K562 (cell line): ENCODE results near the gene STXBP5L. TPM values are rescaled to one million over a fixed set of nuclear protein-coding genes. Genes with fewer than 3 reads are reported as not detected.

Experiments
- CHD2 ChIP-seq: IDR thresholded peaks from 2 replicates; pipeline ENCODE4 v1.6.1; 2011; ENCODE audit warnings: low read depth, low read length
- FOXA1 ChIP-seq: fragments of 450-650 bp; IDR thresholded peaks from 2 replicates; pipeline ENCODE4 v1.6.1; 2016; ENCODE audit warnings: mild to moderate bottlenecking, borderline replicate concordance
- JUN ChIP-seq, 2 experiments: sonication (generic) in 1 of 2; formaldehyde crosslinking in 1 of 2; IDR thresholded peaks; 2 replicates each; pipeline versions ENCODE4 v1.6.1 to v1.8.0; 2012 to 2022; ENCODE audit warnings: borderline replicate concordance in 2 of 2, mild to moderate bottlenecking in 2 of 2, improper control_type of control experiment in 1 of 2, low read depth in 1 of 2, low read length in 1 of 2, missing genetic modification reagents in 1 of 2
- PHF21A ChIP-seq: fragments of 450-650 bp; IDR thresholded peaks from 2 replicates; pipeline ENCODE4 v1.6.1; 2017; ENCODE audit warnings: low read depth, borderline replicate concordance
- SMARCA5 ChIP-seq: fragments of 450-650 bp; IDR thresholded peaks from 2 replicates; pipeline ENCODE4 v1.6.1; 2016
- ZNF3 ChIP-seq: fragments of 250-450 bp; sonication (Bioruptor Pico); IDR thresholded peaks from 2 replicates; pipeline ENCODE4 v1.5.0; 2021; ENCODE audit warnings: mild to moderate bottlenecking, moderate library complexity
- polyA plus RNA-seq, 8 experiments: library from polyadenylated mRNA; depleted of rRNA in 4 of 8; stranded (reverse) in 5 of 8; unstranded in 3 of 8; fragments of >200 nt; fragmentation: Nextera tagmentation in 2 of 8; fragmentation: Illumina TruSeq in 1 of 8; extraction: Ambion mirVana in 2 of 8; extraction: Trizol in 1 of 8; gene quantifications; 2 replicates each; pipeline versions ENCODE4 v1.2.1 to v1.2.3, GENCODE V29; 2011 to 2014; ENCODE audit warnings: inconsistent platforms in 1 of 8, missing spikeins in 1 of 8
- total RNA-seq, 7 experiments: library from RNA; depleted of rRNA in 6 of 7; stranded (reverse); fragments of >200 nt in 6 of 7; fragmentation: Illumina TruSeq in 2 of 7; extraction: Trizol in 2 of 7; gene quantifications; 2 replicates each; pipeline versions ENCODE4 v1.2.1 to v1.2.3, GENCODE V29; 2011 to 2021; ENCODE audit warnings: low replicate concordance in 1 of 7
- TF ChIP-seq, protein P1 (sequence below): fragments of 450-650 bp; IDR thresholded peaks from 2 replicates; pipeline ENCODE4 v1.6.1; 2018; ENCODE audit warnings: mild to moderate bottlenecking, low read depth; ENCODE audit not compliant: partially characterized antibody
- TF ChIP-seq, protein P2 (sequence below): fragments of 450-650 bp; IDR thresholded peaks from 2 replicates; pipeline ENCODE4 v1.6.1; 2014; ENCODE audit warnings: low read depth, mild to moderate bottlenecking, moderate library complexity, borderline replicate concordance
- TF ChIP-seq, protein P3 (sequence below): fragments of 200-800 bp; sonication (Bioruptor generic); IDR thresholded peaks from 2 replicates; pipeline ENCODE4 v1.6.1; 2017; ENCODE audit warnings: missing genetic modification characterization, missing compliant biosample characterization
- TF ChIP-seq, protein P4 (sequence below): fragments of 250-450 bp; sonication (Bioruptor Pico); IDR thresholded peaks from 2 replicates; pipeline ENCODE4 v1.4.0; 2020

Gene STXBP5L
- total and polyA plus RNA-seq, 9 of the 15 experiments (the other 6 are each of a cell fraction or from before 2014, with no cell fraction given), result 0.03 to 0.04 (median 0.03) TPM; not detected in 6

DNA sequence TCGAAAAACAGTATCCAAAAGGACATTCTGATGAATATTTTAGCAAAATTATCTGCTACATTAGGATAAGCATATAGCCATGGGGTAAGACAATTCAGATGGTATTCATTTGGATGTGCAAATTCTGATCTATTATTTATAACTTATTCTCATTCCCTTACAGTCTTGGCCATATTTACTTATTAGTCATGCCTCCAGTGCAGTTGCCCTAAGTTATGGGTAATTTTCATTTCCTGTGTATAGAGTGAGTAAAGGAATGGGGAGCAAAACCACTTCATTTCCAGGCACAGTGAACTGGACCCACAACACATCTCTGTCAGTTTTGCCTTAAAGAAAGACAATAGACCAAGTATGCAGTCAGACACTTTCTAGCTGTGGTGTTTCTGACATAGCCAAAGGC is 503.5 kb downstream of the STXBP5L start (continued):
- TF ChIP-seq CHD2, result no peak
- no peak for TF ChIP-seq JUN (IDR thresholded peaks at IDR 0.05; ENCODE audit: borderline replicate concordance, low read depth, low read length)
- TF ChIP-seq JUN (CRISPR knock-in tag; IDR thresholded peaks at IDR 0.05; ENCODE audit: borderline replicate concordance), result no peak
- TF ChIP-seq, protein P1, sequence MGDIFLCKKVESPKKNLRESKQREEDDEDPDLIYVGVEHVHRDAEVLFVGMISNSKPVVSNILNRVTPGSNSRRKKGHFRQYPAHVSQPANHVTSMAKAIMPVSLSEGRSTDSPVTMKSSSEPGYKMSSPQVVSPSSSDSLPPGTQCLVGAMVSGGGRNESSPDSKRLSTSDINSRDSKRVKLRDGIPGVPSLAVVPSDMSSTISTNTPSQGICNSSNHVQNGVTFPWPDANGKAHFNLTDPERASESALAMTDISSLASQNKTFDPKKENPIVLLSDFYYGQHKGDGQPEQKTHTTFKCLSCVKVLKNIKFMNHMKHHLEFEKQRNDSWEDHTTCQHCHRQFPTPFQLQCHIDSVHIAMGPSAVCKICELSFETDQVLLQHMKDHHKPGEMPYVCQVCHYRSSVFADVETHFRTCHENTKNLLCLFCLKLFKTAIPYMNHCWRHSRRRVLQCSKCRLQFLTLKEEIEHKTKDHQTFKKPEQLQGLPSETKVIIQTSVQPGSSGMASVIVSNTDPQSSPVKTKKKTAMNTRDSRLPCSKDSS, result no peak
- TF ChIP-seq, protein P2, sequence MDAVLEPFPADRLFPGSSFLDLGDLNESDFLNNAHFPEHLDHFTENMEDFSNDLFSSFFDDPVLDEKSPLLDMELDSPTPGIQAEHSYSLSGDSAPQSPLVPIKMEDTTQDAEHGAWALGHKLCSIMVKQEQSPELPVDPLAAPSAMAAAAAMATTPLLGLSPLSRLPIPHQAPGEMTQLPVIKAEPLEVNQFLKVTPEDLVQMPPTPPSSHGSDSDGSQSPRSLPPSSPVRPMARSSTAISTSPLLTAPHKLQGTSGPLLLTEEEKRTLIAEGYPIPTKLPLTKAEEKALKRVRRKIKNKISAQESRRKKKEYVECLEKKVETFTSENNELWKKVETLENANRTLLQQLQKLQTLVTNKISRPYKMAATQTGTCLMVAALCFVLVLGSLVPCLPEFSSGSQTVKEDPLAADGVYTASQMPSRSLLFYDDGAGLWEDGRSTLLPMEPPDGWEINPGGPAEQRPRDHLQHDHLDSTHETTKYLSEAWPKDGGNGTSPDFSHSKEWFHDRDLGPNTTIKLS, result no peak
- TF ChIP-seq SMARCA5, result no peak
- TF ChIP-seq, protein P3, sequence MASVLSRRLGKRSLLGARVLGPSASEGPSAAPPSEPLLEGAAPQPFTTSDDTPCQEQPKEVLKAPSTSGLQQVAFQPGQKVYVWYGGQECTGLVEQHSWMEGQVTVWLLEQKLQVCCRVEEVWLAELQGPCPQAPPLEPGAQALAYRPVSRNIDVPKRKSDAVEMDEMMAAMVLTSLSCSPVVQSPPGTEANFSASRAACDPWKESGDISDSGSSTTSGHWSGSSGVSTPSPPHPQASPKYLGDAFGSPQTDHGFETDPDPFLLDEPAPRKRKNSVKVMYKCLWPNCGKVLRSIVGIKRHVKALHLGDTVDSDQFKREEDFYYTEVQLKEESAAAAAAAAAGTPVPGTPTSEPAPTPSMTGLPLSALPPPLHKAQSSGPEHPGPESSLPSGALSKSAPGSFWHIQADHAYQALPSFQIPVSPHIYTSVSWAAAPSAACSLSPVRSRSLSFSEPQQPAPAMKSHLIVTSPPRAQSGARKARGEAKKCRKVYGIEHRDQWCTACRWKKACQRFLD, result no peak
- TF ChIP-seq ZNF3 (CRISPR knock-in tag), result no peak
- TF ChIP-seq FOXA1, result no peak
- TF ChIP-seq PHF21A, result no peak
- TF ChIP-seq, protein P4, sequence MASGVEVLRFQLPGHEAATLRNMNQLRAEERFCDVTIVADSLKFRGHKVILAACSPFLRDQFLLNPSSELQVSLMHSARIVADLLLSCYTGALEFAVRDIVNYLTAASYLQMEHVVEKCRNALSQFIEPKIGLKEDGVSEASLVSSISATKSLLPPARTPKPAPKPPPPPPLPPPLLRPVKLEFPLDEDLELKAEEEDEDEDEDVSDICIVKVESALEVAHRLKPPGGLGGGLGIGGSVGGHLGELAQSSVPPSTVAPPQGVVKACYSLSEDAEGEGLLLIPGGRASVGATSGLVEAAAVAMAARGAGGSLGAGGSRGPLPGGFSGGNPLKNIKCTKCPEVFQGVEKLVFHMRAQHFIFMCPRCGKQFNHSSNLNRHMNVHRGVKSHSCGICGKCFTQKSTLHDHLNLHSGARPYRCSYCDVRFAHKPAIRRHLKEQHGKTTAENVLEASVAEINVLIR (CRISPR knock-in tag), result no peak
